Uterus (tissue), 4 donors: ENCODE measurements around the gene KLRC4. TPM values are rescaled to one million over a fixed set of nuclear protein-coding genes. Genes with fewer than 3 reads are reported as not detected.
A peak's percentile ranks its signal among the peaks of the same experiment; 100 is the strongest.

ENCODE experiments used
- DNase-seq, 2 donors: peaks; one replicate each; pipeline ENCODE4 v3.0.0-alpha.2; 2019 to 2020
- H3K27ac ChIP-seq, 2 donors: fragments of 200-600 bp; sonication (generic); 1 replicate in 1 of 2; 2 replicates in 1 of 2; pipeline ENCODE4 v1.5.1; 2016 to 2018
- H3K27me3 ChIP-seq, 2 donors: fragments of 200-600 bp; sonication (generic); one replicate each; pipeline ENCODE4 v1.5.1; 2018 to 2019; ENCODE audit warnings: control low read depth in 1 of 2
- H3K36me3 ChIP-seq, 2 donors: fragments of 200-600 bp; sonication (generic); one replicate each; pipeline ENCODE4 v1.5.1; 2019; ENCODE audit warnings: control low read depth in 1 of 2
- H3K4me1 ChIP-seq, 2 donors: fragments of 200-600 bp; sonication (generic); one replicate each; pipeline ENCODE4 v1.5.1; 2018 to 2019; ENCODE audit warnings: control low read depth in 1 of 2
- H3K4me3 ChIP-seq, 2 donors: fragments of 200-600 bp; sonication (generic); 1 replicate in 1 of 2; 2 replicates in 1 of 2; pipeline ENCODE4 v1.5.1; 2018 to 2019; ENCODE audit warnings: mild to moderate bottlenecking in 1 of 2
- H3K9me3 ChIP-seq, 2 donors: fragments of 200-600 bp; sonication (generic); one replicate each; pipeline ENCODE4 v1.5.1; 2019; ENCODE audit warnings: control low read depth in 1 of 2
- POLR2A ChIP-seq, 2 donors: fragments of 450-650 bp; IDR thresholded peaks; one replicate each; pipeline ENCODE4 v1.6.1; 2016; ENCODE audit warnings: antibody characterized with exemption in 2 of 2, mild to moderate bottlenecking in 1 of 2, moderate library complexity in 1 of 2
- intact Hi-C: fragments of 100-400 bp; cut with DNase I; formaldehyde crosslinking; loops from one replicate; pipeline ENCODE4 v1.15.1; 2023; ENCODE audit warnings: low total_unique reads
- total RNA-seq, 4 donors: library from RNA; depleted of rRNA in 3 of 4; stranded (reverse); fragments of >200 nt in 3 of 4; gene quantifications; one replicate each; pipeline versions ENCODE4 v1.1.0 to v1.2.4, GENCODE V29; 2014 to 2023
- TF ChIP-seq, protein P1 (sequence below), 4 experiments: fragments of 200-600 bp in 2 of 4; fragments of 450-650 bp in 2 of 4; sonication (generic) in 2 of 4; IDR thresholded peaks; one replicate each; pipeline ENCODE4 v1.5.1; 2016 to 2019; ENCODE audit warnings: antibody characterized with exemption in 4 of 4, mild to moderate bottlenecking in 2 of 4, moderate library complexity in 1 of 4
- donor health status: DM: yes; HTN: yes; CAD: no.

The KLRC4 gene
- total RNA-seq, 4 donors from 2014 or later = 0.85 to 1.8 TPM; not detected in 2

DNA sequence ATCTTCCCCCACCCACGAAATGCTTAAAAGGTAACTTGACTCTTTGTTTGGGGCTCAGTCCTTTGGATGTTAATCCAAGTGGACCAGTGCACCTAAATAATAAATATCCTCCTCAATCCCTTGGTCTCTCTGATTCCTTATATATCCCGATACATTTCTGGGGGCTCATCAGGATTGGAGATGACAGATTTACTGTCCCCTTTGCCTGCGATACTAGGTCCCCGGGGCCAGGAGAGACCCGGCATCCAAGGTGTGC, 46.0 kb downstream of the KLRC4 start:
- no peaks in the 10 kb centered on the region for H3K36me3 ChIP-seq
- intact Hi-C loops = loop anchor here (10.0 kb wide), 1 partner anchor 149 kb away; the partner anchor contains the start of gene GABARAPL1
- no peak for DNase-seq

DNA sequence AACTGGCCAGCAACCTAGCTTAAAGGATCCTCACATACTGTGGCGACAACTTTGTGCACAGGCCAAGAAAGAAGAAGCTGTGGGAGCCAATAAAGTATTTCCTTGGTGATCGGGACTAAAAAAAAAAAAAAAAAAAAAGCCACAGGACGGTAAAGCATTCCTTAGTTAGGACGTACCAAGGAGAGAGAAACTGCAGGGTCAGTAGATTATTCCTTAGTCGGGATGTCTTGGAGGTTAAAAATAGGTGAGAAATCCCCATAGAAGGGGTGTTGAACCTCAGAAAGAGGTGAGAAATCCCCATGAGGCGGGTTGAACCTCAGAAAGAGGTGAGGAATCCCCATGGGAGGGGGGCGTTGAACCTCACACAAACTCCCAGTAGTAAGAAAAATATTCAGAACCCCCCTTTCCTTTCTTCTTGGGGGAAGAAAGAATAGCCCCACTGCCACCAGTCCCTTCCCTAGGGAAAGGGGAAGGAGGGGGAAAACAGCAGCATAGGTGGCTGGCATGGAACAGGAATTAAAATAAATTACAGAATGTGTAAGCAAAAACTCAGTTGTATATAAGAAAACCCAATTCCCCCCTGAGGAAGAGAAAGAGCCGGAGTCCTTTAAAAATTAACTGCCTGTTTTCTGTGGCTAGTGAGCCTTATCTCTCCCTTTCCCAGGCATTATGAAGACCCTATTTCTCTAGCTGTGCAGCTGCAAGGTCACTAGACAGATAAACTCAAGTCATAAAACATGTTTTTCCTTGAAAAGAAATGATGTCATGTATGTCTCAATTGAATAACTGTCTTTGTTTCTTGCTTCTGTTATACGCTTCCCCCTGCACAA, 46.5 kb downstream of the KLRC4 start:
- no peak for DNase-seq
- Histone ChIP-seq H3K9me3 (no peaks in the 10 kb centered on the region), H3K27ac (peak overlapping the region; percentile 94 to 98), H3K4me1 (peaks cover 0 to 8% of the 10 kb centered on the region in 2 donors), H3K27me3 (no peaks in the 10 kb centered on the region), H3K4me3 (peak overlapping the region; percentile 39 to 58), H3K36me3 (no peaks in the 10 kb centered on the region)
- TF ChIP-seq, protein P1, sequence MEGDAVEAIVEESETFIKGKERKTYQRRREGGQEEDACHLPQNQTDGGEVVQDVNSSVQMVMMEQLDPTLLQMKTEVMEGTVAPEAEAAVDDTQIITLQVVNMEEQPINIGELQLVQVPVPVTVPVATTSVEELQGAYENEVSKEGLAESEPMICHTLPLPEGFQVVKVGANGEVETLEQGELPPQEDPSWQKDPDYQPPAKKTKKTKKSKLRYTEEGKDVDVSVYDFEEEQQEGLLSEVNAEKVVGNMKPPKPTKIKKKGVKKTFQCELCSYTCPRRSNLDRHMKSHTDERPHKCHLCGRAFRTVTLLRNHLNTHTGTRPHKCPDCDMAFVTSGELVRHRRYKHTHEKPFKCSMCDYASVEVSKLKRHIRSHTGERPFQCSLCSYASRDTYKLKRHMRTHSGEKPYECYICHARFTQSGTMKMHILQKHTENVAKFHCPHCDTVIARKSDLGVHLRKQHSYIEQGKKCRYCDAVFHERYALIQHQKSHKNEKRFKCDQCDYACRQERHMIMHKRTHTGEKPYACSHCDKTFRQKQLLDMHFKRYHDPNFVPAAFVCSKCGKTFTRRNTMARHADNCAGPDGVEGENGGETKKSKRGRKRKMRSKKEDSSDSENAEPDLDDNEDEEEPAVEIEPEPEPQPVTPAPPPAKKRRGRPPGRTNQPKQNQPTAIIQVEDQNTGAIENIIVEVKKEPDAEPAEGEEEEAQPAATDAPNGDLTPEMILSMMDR (IDR thresholded peaks at IDR 0.05) = no peak
- TF ChIP-seq POLR2A (IDR thresholded peaks at IDR 0.05) = no peak
- intact Hi-C loops = loop anchor here (10.0 kb wide), 1 partner anchor 148 kb away; the partner anchor contains the start of gene GABARAPL1

More for the DNA sequence above, 46.0 kb downstream of the KLRC4 start:
- Histone ChIP-seq H3K4me1 (peaks cover 0 to 8% of the 10 kb centered on the region in 2 donors), H3K27ac (peak overlapping the region; percentile 94 to 98), H3K27me3 (no peaks in the 10 kb centered on the region), H3K4me3 (peak overlapping the region; percentile 39 to 58), H3K9me3 (no peaks in the 10 kb centered on the region)
- no peak for TF ChIP-seq POLR2A (IDR thresholded peaks at IDR 0.05)
- TF ChIP-seq, protein P1 (IDR thresholded peaks at IDR 0.05) = no peak

DNA sequence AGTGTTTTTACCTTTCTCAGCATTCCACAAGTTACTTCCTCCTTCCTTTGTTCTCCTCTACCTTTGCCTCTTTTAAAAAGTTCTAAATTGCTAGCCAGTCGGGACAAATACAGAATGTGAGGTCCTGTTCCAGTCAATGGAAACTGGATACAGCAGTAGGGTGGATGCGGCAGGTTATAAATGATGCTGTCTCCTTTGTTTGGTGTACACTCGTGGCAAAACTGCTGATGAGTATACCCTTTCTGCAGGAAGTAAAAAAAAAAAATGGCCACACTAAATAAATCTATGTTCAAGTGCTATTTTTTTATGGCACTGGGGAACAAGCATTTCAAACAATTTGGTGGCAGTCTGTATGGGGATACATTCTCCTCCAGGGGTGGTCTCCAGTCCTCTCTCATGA, 47.2 kb downstream of the KLRC4 start:
- no peak overlapping the region for H3K4me3 ChIP-seq
- H3K27me3 ChIP-seq = no peaks in the 10 kb centered on the region
- H3K27ac ChIP-seq = peak overlapping the region; percentile 94 to 98
- no peaks in the 10 kb centered on the region for H3K9me3 ChIP-seq
- intact Hi-C loops = loop anchor here (10.0 kb wide), 1 partner anchor 148 kb away; the partner anchor contains the start of gene GABARAPL1
- peaks cover 0 to 8% of the 10 kb centered on the region in 2 donors for H3K4me1 ChIP-seq
- TF ChIP-seq POLR2A (IDR thresholded peaks at IDR 0.05) = no peak
- TF ChIP-seq, protein P1 (IDR thresholded peaks at IDR 0.05) = no peak
- DNase-seq = no peak
- H3K36me3 ChIP-seq = no peaks in the 10 kb centered on the region

DNA sequence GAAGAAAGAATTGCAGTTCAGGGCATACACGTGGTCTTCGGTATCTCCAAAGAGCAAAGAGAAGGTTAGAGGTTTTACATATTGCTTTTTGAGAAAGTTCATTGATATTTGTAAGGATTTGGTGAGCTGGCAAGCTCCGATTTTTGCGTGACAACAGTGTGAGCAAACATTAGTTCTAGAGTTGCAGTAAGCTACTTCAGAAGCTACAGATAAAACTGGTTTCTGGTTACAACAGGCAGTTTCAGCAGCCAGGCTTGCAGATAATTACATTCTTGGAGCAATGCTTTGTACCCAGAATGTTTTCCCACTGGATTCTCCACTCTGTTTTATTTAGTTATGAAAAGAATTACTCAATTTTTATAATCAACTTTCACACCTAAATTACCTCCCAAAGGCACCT, 47.9 kb downstream of the KLRC4 start:
- H3K4me1 ChIP-seq = peaks cover 0 to 6% of the 10 kb centered on the region in 2 donors
- H3K4me3 ChIP-seq = no peak overlapping the region
- intact Hi-C loops = loop anchor here (10.0 kb wide), 1 partner anchor 147 kb away; the partner anchor contains the start of gene GABARAPL1
- no peaks in the 10 kb centered on the region for H3K36me3 ChIP-seq
- H3K9me3 ChIP-seq = no peaks in the 10 kb centered on the region
- no peak for TF ChIP-seq POLR2A (IDR thresholded peaks at IDR 0.05)
- H3K27me3 ChIP-seq = no peaks in the 10 kb centered on the region
- no peak for DNase-seq
- H3K27ac ChIP-seq = peak overlapping the region; percentile 94 to 98

DNA sequence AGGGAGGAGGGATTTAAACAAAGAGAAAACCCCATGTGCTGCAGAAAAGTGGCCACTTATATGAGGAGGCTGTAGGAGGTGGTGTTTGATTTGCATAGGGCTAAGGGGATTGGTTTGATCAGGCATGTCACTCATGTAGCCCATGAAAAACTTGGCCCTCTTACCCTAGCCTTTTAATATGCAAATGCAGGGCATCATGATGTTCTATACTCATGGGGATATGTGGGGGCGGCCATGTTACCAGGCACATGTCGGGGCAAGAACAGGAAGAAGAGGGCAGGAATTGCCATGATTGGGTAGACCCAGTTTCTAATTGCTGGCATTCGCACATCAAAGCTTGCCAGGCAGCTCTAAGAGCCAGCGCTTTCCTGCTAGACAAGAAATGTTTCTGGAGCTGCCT, 48.5 kb downstream of the KLRC4 start:
- Histone ChIP-seq H3K4me1 (peaks cover 0 to under 1% of the 10 kb centered on the region in 2 donors), H3K27ac (peak overlapping the region; percentile 94 to 98), H3K9me3 (no peaks in the 10 kb centered on the region), H3K36me3 (no peaks in the 10 kb centered on the region), H3K4me3 (no peak overlapping the region), H3K27me3 (no peaks in the 10 kb centered on the region)
- intact Hi-C loops = loop anchor here (10.0 kb wide), 1 partner anchor 146 kb away; the partner anchor contains the start of gene GABARAPL1
- no peak for TF ChIP-seq POLR2A (IDR thresholded peaks at IDR 0.05)
- TF ChIP-seq, protein P1 (IDR thresholded peaks at IDR 0.05) = no peak
- DNase-seq = no peak
